HEK293 (cell line): ENCODE results near the gene LAMP5.

Experiments
- CTCF ChIA-PET: fragments of 350-600 bp; formaldehyde crosslinking; extraction: SDS; loops from one replicate; lab custom pipeline; 2021; ENCODE audit warnings: antibody characterized with exemption; lab: Yijun Ruan, JAX
- POLR2A ChIA-PET: fragments of 300-600 bp; formaldehyde crosslinking; extraction: SDS; loops from one replicate; lab custom pipeline; 2020; ENCODE audit warnings: antibody characterized with exemption, inconsistent platforms; lab: Yijun Ruan, JAX
- H3K27ac ChIP-seq: fragments of 200-500 bp; sonication (Bioruptor generic); 2 replicates; pipeline ENCODE4 v1.5.1; 2014; ENCODE audit warnings: low read depth, low read length, control low read depth, inconsistent platforms; ENCODE audit errors: extremely low read depth
- H3K36me3 ChIP-seq, 2 experiments: fragments of 200-500 bp in 1 of 2; sonication (Bioruptor generic) in 1 of 2; 1 replicate in 1 of 2; 2 replicates in 1 of 2; pipeline ENCODE4 v1.5.1; 2014 to 2017; ENCODE audit warnings: inconsistent platforms in 2 of 2, low read length in 2 of 2; ENCODE audit not compliant: control insufficient read depth in 2 of 2, insufficient read depth in 1 of 2
- H3K4me1 ChIP-seq: fragments of 200-500 bp; sonication (Bioruptor generic); 2 replicates; pipeline ENCODE4 v1.5.1; 2014; ENCODE audit warnings: mild to moderate bottlenecking, low read length, inconsistent platforms; ENCODE audit not compliant: control insufficient read depth, insufficient read depth
- H3K4me3 ChIP-seq: 2 replicates; pipeline ENCODE4 v1.5.1; 2011; ENCODE audit warnings: low read depth, mild to moderate bottlenecking, control low read depth, low read length, moderate library complexity
- H3K9me3 ChIP-seq: fragments of 200-500 bp; sonication (Bioruptor generic); 2 replicates; pipeline ENCODE4 v1.5.1; 2014; ENCODE audit warnings: low read depth, low read length, inconsistent platforms; ENCODE audit not compliant: control insufficient read depth, insufficient read depth
- GLIS2 ChIP-seq: fragments of 450-650 bp; formaldehyde crosslinking; IDR thresholded peaks from 2 replicates; pipeline ENCODE4 v1.5.1; 2016; ENCODE audit warnings: missing biosample characterization, missing genetic modification characterization
- MEIS1 ChIP-seq: sonication (generic); formaldehyde crosslinking; IDR thresholded peaks from 2 replicates; pipeline ENCODE4 v1.8.1; 2022; ENCODE audit warnings: missing genetic modification reagents, mild to moderate bottlenecking, borderline replicate concordance
- PRDM4 ChIP-seq: fragments of 450-650 bp; formaldehyde crosslinking; IDR thresholded peaks from 2 replicates; pipeline ENCODE4 v1.5.1; 2017; ENCODE audit warnings: missing biosample characterization, missing genetic modification characterization
- REST ChIP-seq: fragments of 450-650 bp; formaldehyde crosslinking; IDR thresholded peaks from 2 replicates; pipeline ENCODE4 v1.5.1; 2016; ENCODE audit warnings: missing biosample characterization, missing genetic modification characterization
- SCRT1 ChIP-seq: fragments of 450-650 bp; formaldehyde crosslinking; IDR thresholded peaks from 2 replicates; pipeline ENCODE4 v1.5.1; 2016; ENCODE audit warnings: missing biosample characterization, missing genetic modification characterization, borderline replicate concordance
- SETDB1 ChIP-seq: IDR thresholded peaks from one replicate; pipeline ENCODE4 v1.6.1; 2017; ENCODE audit warnings: mild to moderate bottlenecking, low read length, moderate library complexity, mixed read lengths; ENCODE audit not compliant: insufficient read length
- SP2 ChIP-seq: fragments of 450-650 bp; formaldehyde crosslinking; IDR thresholded peaks from 2 replicates; pipeline ENCODE4 v1.5.1; 2016; ENCODE audit warnings: missing biosample characterization, missing genetic modification characterization
- SP7 ChIP-seq: fragments of 450-650 bp; formaldehyde crosslinking; IDR thresholded peaks from 2 replicates; pipeline ENCODE4 v1.5.1; 2016; ENCODE audit warnings: missing biosample characterization, missing genetic modification characterization
- WT1 ChIP-seq: fragments of 450-650 bp; formaldehyde crosslinking; IDR thresholded peaks from 2 replicates; pipeline ENCODE4 v1.5.1; 2016; ENCODE audit warnings: missing biosample characterization, missing genetic modification characterization
- ZBTB20 ChIP-seq: fragments of 450-650 bp; formaldehyde crosslinking; IDR thresholded peaks from 2 replicates; pipeline ENCODE4 v1.5.1; 2016; ENCODE audit warnings: missing biosample characterization, missing genetic modification characterization
- ZBTB7A ChIP-seq: fragments of 450-650 bp; formaldehyde crosslinking; IDR thresholded peaks from 2 replicates; pipeline ENCODE4 v1.5.1; 2016; ENCODE audit warnings: low read depth, missing biosample characterization, missing genetic modification characterization
- ZNF169 ChIP-seq: fragments of 450-650 bp; formaldehyde crosslinking; IDR thresholded peaks from 2 replicates; pipeline ENCODE4 v1.5.1; 2016; ENCODE audit warnings: missing biosample characterization, missing genetic modification characterization
- ZNF184 ChIP-seq: fragments of 450-650 bp; IDR thresholded peaks from 2 replicates; pipeline ENCODE4 v1.5.1; 2018; ENCODE audit warnings: missing biosample characterization, mild to moderate bottlenecking, missing genetic modification characterization
- ZNF211 ChIP-seq: fragments of 450-650 bp; formaldehyde crosslinking; IDR thresholded peaks from 2 replicates; pipeline ENCODE4 v1.5.1; 2016; ENCODE audit warnings: low read depth, missing biosample characterization, missing genetic modification characterization
- ZNF266 ChIP-seq: fragments of 450-650 bp; formaldehyde crosslinking; IDR thresholded peaks from 2 replicates; pipeline ENCODE4 v1.5.1; 2016; ENCODE audit warnings: missing biosample characterization, missing genetic modification characterization, low read depth
- ZNF37A ChIP-seq: fragments of 450-650 bp; IDR thresholded peaks from 2 replicates; pipeline ENCODE4 v1.5.1; 2018; ENCODE audit warnings: missing biosample characterization, missing genetic modification characterization
- ZNF391 ChIP-seq: fragments of 450-650 bp; formaldehyde crosslinking; IDR thresholded peaks from 2 replicates; pipeline ENCODE4 v1.5.1; 2016; ENCODE audit warnings: low read depth, missing biosample characterization, missing genetic modification characterization, borderline replicate concordance
- ZNF580 ChIP-seq: fragments of 450-650 bp; formaldehyde crosslinking; IDR thresholded peaks from 2 replicates; pipeline ENCODE4 v1.5.1; 2016; ENCODE audit warnings: missing biosample characterization, missing genetic modification characterization
- ZNF621 ChIP-seq: fragments of 450-650 bp; formaldehyde crosslinking; IDR thresholded peaks from 2 replicates; pipeline ENCODE4 v1.5.1; 2017; ENCODE audit warnings: missing biosample characterization, missing genetic modification characterization
- ZNF654 ChIP-seq: fragments of 450-650 bp; formaldehyde crosslinking; IDR thresholded peaks from 2 replicates; pipeline ENCODE4 v1.5.1; 2016; ENCODE audit warnings: low read depth, missing biosample characterization, missing genetic modification characterization
- ZNF792 ChIP-seq: fragments of 450-650 bp; formaldehyde crosslinking; IDR thresholded peaks from 2 replicates; pipeline ENCODE4 v1.5.1; 2016; ENCODE audit warnings: missing biosample characterization, missing genetic modification characterization
- ZSCAN18 ChIP-seq: fragments of 450-650 bp; formaldehyde crosslinking; IDR thresholded peaks from 2 replicates; pipeline ENCODE4 v1.5.1; 2016; ENCODE audit warnings: missing biosample characterization, missing genetic modification characterization

Gene LAMP5

GRCh38 chr20:9518576-9519175 is 4.3 kb downstream of the LAMP5 start:
- Histone ChIP-seq H3K36me3 (no peaks in the 10 kb centered on the region), H3K4me3 (no peak overlapping the region), H3K27ac (no peak overlapping the region), H3K9me3 (no peaks in the 10 kb centered on the region), H3K4me1 (no peaks in the 10 kb centered on the region; the same call in 1 of the 2 replicates)
- TF ChIP-seq ZNF391 (tag by site-specific recombination): no peak
- no peak for TF ChIP-seq ZNF580
- no peak for TF ChIP-seq PRDM4
- no peak for TF ChIP-seq ZBTB20 (tag by site-specific recombination)
- no peak for TF ChIP-seq ZNF266 (tag by site-specific recombination)
- ChIA-PET POLR2A (no interaction called here), CTCF (no interaction called here)

- TF ChIP-seq ZNF184 (tag by site-specific recombination): no peak
- TF ChIP-seq ZSCAN18 (tag by site-specific recombination): no peak
- TF ChIP-seq ZBTB7A (tag by site-specific recombination): no peak
- no peak for TF ChIP-seq SP2 (tag by site-specific recombination)
- TF ChIP-seq ZNF792: no peak
- TF ChIP-seq ZNF37A (tag by site-specific recombination): no peak
- H3K4me1 ChIP-seq: no peaks in the 10 kb centered on the region; the same call in 1 of the 2 replicates
- CTCF ChIA-PET: no interaction called here
- H3K4me3 ChIP-seq: no peak overlapping the region
- POLR2A ChIA-PET: no interaction called here
- no peaks in the 10 kb centered on the region for H3K36me3 ChIP-seq
- no peaks in the 10 kb centered on the region for H3K9me3 ChIP-seq
- H3K27ac ChIP-seq: no peak overlapping the region
Measured at GRCh38 chr20:9520086-9520485, 5.7 kb downstream of the LAMP5 start.

GRCh38 chr20:9523636-9524035 is 9.2 kb downstream of the LAMP5 start:
- H3K9me3 ChIP-seq: no peaks in the 10 kb centered on the region
- no peaks in the 10 kb centered on the region for H3K4me1 ChIP-seq
- no peaks in the 10 kb centered on the region for H3K36me3 ChIP-seq
- CTCF ChIA-PET: no interaction called here
- POLR2A ChIA-PET: no interaction called here
- TF ChIP-seq SETDB1: no peak
- TF ChIP-seq WT1 (tag by site-specific recombination): no peak
- TF ChIP-seq, all 188 proteins: peak for 0
- H3K27ac ChIP-seq: no peak overlapping the region
- no peak overlapping the region for H3K4me3 ChIP-seq

- H3K9me3 ChIP-seq: no peaks in the 10 kb centered on the region
- H3K4me1 ChIP-seq: no peaks in the 10 kb centered on the region
- CTCF ChIA-PET: interaction anchor here (1.0 kb wide), 1 partner anchor 124 kb away, joined by 4 read pairs; no protein-coding TSS in a partner anchor
- POLR2A ChIA-PET: no interaction called here
- H3K4me3 ChIP-seq: no peak overlapping the region
- H3K36me3 ChIP-seq: no peaks in the 10 kb centered on the region
- H3K27ac ChIP-seq: no peak overlapping the region
- TF ChIP-seq MEIS1 (CRISPR knock-in tag) (no peak), GLIS2 (tag by site-specific recombination) (no peak), REST (tag by site-specific recombination) (no peak), ZNF211 (no peak), SP7 (tag by site-specific recombination) (no peak), ZNF621 (tag by site-specific recombination) (no peak), ZNF169 (tag by site-specific recombination) (no peak), ZNF654 (tag by site-specific recombination) (no peak), SCRT1 (tag by site-specific recombination) (no peak)
Measured at GRCh38 chr20:9531581-9531980, 17.2 kb downstream of the LAMP5 start.
